ENCODE results near the gene PCDHGA6. TPM values are rescaled to one million over a fixed set of nuclear protein-coding genes. Genes with fewer than 3 reads are reported as not detected.
"Not testable (repeated sequence)": the region's sequence is repeated elsewhere in the genome, so short reads cannot be mapped to it uniquely, and the experiment has no call there.

Gene PCDHGA6
- total RNA-seq: 6.1 TPM

DNA sequence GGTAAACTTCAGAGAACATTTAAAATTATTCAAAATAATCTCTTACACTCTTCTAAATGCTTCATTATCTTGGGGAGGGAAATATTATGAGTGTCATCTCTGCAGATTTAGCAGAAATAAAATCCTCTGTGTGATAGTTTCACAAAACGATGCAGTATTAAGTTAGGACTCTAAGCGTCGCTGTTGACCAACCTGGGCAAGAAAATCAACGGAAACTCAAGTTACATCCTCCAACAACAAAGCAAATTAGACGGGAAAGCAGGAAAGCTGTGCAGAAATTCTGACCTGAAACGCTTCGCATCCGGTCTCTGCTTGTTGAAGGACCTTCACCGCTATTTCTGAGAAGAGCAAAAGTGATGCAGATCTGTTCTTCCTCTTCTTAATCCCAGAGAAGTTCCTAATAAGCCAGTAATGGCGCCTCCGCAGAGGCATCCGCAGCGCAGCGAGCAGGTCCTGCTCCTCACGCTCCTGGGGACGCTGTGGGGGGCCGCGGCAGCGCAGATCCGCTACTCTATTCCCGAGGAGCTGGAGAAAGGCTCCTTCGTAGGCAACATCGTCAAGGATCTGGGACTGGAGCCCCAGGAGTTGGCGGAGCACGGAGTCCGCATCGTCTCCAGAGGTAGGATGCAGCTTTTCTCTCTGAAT lies at the start of gene PCDHGA6:
PCDHGA6 (plus strand) TSS at position 219 of the 645 bp plus-strand sequence; CDS start at position 412, 193 bp downstream.
- no peak for DNase-seq (ENCODE audit: low spot score)

DNA sequence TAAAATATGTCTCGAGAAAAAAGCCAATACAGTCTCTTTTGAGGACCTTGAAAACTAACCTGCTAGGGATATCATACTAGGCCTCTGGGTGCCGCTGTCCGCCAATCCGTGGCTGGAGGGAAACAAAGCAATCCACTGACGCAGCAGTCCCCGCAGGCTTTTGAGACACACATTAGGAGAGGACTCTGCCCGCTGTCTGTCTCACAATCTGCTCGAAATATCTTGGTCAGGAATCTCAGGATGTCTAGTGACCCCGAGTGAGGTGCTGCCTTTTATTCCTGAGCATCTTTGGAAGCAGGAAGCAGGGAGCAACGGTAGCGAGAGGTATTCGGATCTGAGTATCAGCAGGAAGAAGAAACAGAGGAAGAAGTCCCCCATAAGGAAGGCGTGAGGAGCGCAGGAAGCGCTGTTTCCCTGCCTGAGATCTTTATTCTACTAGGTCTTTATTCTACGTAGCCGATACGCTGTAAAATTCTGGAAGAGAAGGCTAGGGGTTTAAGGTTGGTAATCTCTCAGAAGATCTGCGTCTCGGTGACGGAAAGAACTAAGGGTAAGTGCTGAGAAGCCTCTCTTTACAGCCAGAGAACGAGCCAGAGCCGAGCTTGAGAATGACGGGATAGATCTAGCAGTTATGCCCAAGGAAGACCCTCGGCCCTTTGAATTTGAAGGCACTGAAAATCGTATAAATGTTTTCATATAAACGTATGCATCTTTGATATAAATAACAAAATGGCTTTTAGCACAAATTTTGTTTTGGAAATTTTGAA lies 47.4 kb upstream of the PCDHGA6 start:
- DNase-seq (ENCODE audit: low spot score): no peak

DNA sequence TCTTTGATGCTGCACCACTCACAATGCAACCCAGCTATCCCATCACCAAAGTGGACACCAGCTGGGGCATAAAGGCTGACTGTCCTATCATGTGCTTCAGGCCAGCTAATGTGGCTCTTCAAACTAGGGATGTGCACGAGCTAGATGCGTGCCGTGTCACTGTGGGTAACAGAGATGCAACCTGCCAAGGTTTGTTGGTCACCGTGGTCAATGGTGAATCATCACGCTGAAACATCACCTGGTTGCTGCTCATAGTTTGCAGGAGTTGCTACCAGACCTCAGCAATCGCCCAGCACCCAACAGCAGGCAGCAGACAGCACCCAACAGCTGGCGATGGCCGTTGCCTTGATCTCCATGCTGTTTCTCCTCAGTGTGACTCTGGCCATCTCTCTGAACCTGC lies 45.5 kb upstream of the PCDHGA6 start:
- DNase-seq (ENCODE audit: low spot score): no peak

DNA sequence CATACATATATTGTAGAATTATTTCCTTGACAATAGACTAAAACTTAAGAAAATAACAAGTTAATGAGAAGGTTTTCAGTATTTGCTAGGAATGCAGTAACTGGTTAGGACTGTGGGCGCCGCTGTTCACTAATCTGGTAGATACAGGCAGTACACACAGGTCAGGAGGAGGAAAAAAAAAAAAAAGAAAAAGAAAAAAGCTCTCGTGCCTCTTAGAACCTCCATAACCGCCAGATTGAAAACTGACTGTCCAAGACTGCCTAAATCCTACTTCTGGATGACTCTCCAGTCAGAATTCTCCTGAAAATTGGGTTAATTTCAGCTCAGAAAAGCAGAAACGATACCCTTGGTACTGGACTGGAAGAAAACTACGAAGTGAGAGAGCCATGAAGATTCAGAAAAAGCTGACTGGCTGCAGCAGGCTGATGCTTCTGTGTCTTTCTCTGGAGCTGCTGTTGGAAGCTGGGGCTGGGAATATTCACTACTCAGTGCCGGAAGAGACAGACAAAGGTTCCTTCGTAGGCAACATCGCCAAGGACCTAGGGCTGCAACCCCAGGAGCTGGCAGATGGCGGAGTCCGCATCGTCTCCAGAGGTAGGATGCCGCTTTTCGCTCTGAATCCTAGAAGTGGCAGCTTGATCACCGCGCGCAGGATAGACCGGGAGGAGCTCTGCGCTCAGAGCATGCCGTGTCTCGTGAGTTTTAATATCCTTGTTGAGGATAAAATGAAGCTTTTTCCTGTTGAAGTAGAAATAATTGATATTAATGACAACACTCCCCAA lies 43.2 kb upstream of the PCDHGA6 start, which contains the start of gene PCDHGA1:
PCDHGA1 (plus strand) TSS at position 216 of the 782 bp plus-strand sequence.
- DNase-seq (ENCODE audit: low spot score): no peak

DNA sequence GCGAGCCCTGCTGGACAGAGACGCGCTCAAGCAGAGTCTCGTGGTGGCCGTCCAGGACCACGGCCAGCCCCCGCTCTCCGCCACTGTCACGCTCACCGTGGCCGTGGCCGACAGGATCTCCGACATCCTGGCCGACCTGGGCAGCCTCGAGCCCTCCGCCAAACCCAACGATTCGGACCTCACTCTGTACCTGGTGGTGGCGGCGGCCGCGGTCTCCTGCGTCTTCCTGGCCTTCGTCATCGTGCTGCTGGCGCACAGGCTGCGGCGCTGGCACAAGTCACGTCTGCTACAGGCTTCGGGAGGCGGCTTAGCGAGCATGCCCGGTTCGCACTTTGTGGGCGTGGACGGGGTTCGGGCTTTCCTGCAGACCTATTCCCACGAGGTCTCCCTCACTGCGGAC lies 41.1 kb upstream of the PCDHGA6 start:
- not testable (repeated sequence) for DNase-seq (ENCODE audit: low spot score)

DNA sequence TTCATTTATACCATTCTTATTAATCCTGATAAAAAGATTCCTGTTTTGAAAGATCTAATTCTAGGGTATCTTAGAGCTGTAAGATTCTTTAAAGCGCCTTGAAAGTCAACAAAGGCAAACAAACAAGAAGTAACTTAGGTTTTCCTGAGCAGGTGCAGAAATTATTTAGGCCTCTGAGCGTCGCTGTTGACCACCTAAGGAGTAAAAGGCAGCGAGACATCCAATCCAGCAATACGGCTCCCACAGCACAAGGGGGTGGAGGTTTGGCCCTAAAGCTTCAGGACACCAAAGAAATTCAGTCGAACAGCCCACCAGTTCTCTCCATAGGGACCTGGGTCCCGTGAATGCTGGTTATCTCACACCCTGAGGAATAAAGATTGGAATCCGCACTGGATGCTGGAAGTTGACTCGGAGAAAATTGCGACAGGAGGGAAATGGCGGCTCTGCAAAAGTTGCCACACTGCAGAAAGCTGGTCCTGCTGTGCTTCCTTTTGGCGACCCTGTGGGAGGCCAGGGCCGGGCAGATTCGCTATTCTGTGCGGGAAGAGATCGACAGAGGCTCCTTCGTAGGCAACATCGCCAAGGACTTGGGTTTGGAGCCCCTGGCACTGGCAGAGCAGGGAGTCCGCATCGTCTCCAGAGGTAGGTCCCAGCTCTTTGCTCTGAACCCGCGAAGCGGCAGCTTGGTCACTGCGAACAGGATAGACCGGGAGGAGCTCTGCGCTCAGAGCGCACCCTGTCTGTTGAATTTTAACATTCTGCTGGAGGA lies 35.0 kb upstream of the PCDHGA6 start, which contains the start of gene PCDHGA2:
PCDHGA2 (plus strand) TSS at position 223 of the 769 bp plus-strand sequence.
- DNase-seq (ENCODE audit: low spot score): no peak

DNA sequence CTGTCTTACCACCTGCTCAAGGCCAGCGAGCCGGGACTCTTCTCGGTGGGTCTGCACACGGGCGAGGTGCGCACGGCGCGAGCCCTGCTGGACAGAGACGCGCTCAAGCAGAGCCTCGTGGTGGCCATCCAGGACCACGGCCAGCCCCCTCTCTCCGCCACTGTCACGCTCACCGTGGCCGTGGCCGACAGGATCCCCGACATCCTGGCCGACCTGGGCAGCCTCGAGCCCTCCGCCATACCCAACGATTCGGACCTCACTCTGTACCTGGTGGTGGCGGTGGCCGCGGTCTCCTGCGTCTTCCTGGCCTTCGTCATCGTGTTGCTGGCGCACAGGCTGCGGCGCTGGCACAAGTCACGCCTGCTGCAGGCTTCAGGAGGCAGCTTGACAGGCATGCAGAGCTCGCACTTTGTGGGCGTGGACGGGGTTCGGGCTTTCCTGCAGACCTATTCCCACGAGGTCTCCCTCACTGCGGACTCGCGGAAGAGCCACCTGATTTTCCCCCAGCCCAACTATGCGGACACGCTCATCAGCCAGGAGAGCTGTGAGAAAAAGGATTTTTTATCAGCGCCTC lies 32.8 kb upstream of the PCDHGA6 start:
- not testable (repeated sequence) for DNase-seq (ENCODE audit: low spot score)

DNA sequence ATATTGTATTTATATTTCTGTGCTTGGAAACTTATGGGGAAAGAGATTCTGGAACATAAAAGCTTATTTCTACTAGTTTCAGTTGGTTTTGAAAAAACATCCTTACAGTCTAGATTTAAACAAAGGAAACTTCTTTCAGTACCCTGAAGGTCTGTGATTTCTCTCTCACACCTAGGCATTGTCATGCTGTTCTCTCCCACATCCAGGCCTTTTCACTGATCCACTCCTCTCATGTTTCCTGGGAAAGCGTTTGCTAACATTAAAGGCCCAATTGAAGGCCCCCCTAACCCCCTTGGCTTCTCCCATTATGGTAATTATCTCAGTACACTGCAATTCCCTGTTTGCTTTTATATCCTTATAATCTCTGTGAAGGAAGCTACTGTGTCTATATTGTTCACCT lies 30.9 kb upstream of the PCDHGA6 start:
- no peak for DNase-seq (ENCODE audit: low spot score)

DNA sequence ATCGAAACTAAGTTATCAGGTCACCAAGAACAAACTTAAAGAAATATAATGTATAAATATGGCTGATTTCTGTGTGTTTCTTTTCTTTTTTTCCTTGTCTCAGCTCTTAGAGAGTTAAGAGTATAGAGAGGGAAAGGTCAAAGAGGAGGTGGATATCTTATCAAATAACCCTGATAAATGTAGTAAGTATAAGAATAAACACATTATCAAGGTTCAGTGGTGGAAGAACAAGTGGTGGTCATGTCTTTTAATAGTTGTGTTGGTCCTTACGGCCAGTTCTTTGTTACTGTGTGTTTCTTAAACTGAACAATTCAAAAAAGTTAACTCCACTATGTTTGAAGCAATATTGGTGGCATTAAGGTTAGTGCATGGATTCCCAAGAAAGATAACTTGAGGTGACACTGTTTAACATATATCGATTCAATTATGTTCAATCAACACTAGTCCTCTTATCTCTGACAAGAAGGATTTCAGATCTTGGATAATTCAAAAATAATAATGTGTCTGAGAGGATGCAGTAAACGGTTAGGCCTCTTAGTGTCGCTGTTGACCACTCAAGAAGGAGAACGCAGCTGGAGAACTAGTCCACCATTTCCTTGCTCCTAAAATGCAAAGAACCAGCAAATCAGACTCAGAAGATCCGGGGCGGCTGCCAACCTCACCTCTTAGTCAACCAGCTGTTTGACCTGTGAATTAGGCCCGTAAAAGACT lies 30.3 kb upstream of the PCDHGA6 start, which contains the start of gene PCDHGA3:
PCDHGA3 (plus strand) TSS at position 588 of the 711 bp plus-strand sequence. CDS start 205 bp downstream, outside the sequence.
- no peak for DNase-seq (ENCODE audit: low spot score)

DNA sequence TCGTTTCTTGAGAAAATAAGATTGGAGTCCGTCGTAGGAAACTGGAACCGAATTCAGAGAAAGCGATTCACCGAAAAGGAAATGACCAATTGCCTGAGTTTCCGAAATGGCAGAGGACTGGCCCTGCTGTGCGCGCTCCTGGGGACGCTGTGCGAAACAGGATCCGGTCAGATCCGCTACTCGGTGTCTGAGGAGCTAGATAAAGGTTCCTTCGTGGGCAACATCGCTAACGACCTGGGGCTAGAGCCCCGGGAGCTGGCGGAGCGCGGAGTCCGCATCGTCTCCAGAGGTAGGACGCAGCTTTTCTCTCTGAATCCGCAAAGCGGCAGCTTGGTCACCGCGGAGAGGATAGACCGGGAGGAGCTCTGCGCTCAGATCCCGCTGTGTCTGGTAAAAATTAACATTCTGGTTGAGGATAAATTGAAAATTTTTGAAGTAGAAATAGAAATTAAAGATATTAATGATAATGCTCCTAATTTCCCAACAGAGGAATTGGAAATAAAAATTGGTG lies 29.7 kb upstream of the PCDHGA6 start:
- no peak for DNase-seq (ENCODE audit: low spot score)

DNA sequence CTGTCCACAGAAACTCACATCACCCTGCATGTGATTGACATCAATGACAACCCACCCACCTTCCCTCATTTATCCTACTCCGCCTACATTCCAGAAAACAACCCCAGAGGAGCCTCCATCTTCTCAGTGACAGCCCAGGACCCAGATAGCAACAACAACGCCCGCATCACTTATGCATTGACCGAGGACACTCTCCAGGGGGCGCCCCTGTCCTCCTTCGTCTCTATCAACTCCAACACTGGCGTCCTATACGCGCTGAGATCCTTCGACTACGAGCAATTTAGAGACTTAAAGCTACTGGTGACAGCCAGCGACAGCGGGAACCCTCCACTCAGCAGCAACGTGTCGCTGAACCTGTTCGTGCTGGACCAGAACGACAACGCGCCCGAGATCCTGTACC lies 28.4 kb upstream of the PCDHGA6 start:
- no peak for DNase-seq (ENCODE audit: low spot score)

DNA sequence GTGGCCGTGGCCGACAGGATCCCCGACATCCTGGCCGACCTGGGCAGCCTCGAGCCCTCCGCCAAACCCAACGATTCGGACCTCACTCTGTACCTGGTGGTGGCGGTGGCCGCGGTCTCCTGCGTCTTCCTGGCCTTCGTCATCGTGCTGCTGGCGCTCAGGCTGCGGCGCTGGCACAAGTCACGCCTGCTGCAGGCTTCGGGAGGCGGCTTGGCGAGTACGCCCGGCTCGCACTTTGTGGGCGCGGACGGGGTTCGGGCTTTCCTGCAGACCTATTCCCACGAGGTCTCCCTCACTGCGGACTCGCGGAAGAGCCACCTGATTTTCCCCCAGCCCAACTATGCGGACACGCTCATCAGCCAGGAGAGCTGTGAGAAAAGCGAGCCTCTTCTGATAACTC lies 27.7 kb upstream of the PCDHGA6 start:
- DNase-seq (ENCODE audit: low spot score): not testable (repeated sequence)

DNA sequence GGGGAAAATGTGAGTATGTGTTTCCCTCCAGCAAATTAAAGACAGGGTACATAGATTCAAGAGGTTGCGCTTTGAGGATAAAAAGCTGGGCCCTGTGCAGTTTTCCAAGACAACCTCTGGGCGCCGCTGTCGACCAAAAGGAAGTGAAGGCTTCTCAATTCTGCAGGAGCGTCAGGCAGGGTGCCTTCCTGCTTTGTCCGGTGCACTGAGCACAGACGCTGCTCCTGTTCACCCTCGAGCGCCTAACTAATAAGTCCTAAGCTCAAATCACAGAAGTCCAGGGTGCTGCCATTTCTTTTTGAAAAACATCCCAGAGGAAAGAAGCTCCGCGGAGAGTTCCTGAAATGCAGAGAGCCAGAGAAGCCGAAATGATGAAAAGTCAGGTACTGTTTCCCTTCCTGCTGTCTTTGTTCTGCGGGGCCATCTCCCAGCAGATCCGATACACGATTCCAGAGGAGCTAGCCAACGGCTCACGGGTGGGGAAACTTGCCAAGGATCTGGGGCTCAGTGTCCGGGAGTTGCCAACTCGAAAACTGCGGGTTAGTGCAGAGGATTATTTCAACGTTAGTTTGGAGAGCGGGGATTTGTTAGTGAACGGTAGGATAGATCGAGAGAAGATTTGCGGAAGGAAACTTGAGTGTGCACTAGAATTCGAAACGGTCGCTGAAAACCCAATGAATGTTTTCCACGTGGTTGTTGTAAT lies 23.6 kb upstream of the PCDHGA6 start, which contains the start of gene PCDHGB1:
PCDHGB1 (plus strand) TSS at position 183 of the 703 bp plus-strand sequence; CDS start at position 345, 162 bp downstream.
- DNase-seq (ENCODE audit: low spot score): no peak

DNA sequence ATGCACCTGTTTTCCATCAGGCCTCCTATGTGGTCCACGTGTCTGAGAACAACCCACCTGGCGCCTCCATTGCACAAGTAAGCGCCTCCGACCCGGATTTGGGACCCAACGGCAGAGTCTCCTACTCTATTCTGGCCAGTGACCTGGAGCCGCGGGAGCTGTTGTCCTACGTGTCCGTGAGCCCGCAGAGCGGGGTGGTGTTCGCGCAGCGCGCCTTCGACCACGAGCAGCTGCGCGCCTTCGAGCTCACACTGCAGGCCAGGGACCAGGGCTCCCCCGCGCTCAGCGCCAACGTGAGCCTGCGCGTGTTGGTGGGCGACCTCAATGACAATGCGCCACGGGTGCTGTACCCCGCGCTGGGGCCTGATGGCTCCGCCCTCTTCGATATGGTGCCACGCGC lies 22.1 kb upstream of the PCDHGA6 start:
- no peak for DNase-seq (ENCODE audit: low spot score)

DNA sequence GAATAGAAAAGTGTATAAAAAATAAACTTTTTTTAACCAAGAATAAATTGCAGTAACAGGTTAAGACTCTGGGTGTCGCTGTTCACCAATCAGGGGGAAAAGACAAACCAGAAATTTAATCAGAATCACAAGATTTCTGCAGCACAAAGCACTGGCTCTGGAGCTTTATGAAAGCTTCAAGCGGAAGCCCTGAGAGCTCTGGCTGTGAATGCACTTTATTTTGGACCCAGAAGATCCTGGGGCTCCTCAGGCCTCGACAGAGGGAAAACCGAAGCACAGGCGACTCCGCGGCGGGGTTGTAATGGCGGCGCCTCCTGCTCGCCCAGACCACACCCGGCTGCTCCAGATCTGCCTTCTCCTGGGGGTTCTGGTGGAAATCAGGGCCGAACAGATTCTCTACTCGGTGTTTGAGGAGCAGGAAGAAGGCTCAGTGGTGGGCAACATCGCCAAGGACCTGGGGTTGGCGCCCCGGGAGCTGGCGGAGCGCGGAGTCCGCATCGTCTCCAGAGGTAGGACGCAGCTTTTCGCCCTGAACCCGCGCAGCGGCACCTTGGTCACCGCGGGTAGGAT lies 18.7 kb upstream of the PCDHGA6 start, which contains the start of gene PCDHGA4:
PCDHGA4 (plus strand) TSS at position 122 of the 570 bp plus-strand sequence; CDS start at position 209, 87 bp downstream.
- no peak for DNase-seq (ENCODE audit: low spot score)

DNA sequence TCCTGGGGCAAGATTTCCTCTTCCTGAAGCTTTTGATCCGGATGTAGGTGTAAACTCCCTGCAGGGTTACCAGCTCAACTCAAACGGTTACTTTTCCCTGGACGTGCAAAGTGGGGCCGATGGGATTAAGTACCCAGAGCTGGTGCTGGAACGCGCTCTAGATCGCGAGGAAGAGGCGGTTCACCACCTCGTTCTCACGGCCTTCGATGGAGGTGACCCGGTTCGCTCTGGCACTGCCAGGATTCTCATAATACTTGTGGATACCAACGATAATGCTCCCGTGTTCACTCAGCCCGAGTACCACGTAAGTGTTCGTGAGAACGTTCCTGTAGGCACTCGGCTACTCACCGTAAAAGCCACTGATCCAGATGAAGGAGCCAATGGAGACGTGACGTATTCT lies 18.1 kb upstream of the PCDHGA6 start:
- DNase-seq (ENCODE audit: low spot score): no peak

DNA sequence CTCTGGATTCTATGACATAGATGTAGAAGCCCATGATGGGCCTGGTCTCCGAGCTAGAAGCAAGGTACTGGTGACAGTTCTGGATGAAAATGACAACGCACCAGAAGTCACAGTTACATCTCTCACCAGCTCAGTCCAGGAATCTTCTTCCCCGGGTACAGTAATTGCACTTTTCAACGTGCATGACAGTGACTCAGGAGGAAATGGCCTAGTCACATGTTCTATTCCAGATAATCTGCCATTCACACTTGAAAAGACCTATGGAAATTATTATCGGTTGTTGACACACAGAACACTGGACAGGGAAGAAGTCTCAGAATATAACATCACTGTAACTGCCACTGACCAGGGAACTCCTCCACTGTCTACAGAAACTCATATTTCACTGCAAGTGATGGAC lies 17.6 kb upstream of the PCDHGA6 start:
- no peak for DNase-seq (ENCODE audit: low spot score)

DNA sequence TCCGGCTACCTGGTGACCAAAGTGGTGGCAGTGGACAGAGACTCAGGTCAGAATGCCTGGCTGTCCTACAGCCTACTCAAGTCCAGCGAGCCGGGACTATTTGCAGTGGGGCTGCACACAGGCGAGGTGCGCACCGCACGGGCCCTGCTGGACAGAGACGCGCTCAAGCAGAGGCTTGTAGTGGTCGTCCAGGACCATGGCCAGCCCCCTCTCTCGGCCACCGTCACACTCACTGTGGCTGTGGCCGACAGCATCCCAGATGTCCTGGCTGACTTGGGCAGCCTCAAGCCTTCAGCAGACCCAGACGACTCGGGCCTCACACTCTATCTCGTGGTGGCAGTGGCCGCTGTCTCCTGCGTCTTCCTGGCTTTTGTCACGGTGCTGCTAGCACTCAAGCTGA lies 16.7 kb upstream of the PCDHGA6 start:
- no peak for DNase-seq (ENCODE audit: low spot score)
